ENCODE measurements around the gene HSPA1B.
A peak's percentile ranks its signal among the peaks of the same experiment; 100 is the strongest.
"Not testable (repeated sequence)": the region's sequence is repeated elsewhere in the genome, so short reads cannot be mapped to it uniquely, and the experiment has no call there.

The HSPA1B gene

DNA sequence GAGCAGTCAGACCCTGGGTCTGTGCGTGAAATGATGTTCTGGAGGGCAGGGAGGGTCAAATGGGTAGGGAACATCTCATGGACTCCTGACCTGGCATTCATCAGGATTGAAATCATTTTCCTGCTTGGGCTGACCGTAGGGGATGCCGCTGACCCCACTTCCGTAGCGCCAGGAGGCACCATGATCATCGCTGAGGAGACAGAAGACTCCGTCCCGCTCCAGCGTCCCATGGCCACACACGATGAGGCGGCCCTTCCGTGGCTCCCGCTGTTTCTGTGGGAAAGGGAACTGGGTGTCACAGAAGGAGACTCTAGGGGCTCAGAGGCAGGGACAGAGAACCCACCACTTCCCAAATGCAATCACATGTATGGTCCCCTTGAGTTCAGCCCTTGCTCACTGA, 32.8 kb downstream of the HSPA1B start:
- no peak for DNase-seq (ENCODE audit: low read depth)

DNA sequence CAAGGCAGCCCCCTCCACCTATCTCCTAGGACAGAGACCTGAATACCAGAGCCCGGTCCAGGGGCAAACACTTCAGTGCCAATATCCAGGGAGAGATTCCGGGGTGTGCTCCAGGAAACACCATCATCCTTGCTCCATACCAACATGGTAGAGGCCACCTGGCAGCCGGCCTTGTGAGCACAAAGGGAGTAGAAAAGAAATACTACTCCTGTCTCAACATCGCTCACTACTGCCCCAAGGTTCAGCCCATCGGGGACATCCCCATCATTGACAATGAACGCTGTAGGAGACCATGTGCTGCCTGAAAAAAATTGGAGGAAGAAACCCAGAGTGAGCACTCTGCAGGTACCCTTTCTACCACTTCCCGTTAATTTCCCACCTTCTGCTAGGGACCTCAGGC, 33.6 kb downstream of the HSPA1B start:
- DNase-seq (ENCODE audit: low read depth), result no peak

DNA sequence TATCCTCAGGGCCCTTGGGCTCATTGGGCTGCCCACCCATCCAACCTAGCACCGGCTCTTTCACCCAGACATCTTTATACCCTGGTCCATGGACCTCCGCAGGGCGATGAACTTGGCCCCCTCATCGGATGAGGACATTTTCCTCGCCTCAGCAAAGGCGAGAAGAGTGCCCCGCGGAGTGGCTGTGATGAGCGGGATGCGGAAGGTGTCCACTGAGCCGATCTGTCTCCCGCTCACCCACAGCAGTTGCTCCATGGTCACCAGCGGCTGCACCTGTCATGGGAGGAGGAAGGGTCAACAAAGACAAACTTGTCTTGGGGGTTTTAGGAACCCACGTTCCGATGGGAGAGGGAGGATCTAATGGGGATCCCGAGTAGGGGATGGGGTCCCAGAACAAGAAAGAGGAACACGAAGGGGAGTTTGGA, 34.4 kb downstream of the HSPA1B start:
- DNase-seq (ENCODE audit: low read depth), result no peak

DNA sequence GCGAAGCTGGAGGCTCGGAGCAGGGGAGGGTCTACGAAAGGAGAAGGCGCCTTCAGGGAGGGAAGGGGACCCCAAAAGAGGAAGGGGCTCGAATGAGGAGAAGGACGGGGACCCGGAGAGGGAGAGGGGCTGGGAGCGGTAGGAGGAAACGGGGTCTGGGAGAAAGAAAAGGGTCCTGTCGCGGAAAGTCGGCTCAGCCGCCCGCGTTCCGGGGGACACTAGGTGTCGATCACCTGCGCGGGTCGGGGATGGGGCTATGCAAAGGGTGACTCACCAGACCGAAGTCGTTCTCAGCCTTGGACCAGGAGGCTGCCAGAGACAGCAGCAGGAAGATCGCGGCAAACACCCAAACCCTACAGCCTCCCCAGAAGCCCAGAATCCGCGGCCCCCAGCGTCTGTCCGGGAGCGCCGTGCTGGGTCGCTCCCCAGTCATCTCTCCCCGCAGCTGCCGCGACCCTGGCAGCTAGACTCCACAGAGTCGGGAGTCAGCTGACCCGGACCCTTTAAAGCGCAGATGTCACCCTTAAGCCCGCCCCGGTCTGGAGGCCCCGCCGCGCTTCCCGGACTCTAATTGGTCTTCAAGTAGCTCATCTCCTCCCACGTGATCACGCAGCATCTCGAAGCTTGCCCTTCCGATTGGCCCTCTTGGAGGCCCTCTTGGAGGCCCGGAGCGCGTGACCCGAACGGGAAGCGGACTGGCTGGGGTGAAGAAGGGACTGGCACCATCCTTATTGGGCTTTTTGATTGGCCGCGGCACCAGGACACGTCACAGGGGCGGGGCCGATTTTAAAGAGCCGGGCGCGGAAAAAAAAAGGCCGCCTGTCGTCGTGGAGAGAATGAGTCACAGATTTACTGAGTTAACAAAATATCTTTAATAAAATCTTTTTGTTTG, 35.1 kb downstream of the HSPA1B start, which contains the start of gene NEU1:
Gene NEU1, minus strand, starts transcription at position 478 of the 892 bp plus-strand sequence. Its CDS starts 45 bp downstream, at position 433.
- peak; percentile 99 for DNase-seq (ENCODE audit: low read depth)

DNA sequence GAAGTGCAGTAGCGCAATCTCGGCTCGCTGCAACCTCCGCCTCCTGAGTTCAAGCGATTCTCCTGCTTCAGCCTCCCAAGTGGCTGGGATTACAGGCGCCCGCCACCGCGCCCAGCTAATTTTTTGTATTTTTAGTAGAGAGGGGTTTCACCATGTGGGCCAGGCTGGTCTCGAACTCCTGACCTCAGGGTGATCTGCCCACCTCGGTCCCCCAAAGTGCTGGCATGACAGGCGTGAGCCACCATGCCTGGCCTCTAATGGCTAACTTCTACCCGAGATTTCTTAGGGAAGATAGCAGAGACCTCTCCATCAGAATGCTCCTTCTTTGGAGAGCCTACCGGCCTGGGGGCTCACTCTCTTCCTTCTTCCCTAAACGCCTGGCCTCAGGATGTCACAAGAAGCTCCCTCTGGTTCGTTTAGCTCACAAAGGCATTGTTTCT, 36.6 kb downstream of the HSPA1B start:
- DNase-seq (ENCODE audit: low read depth), result not testable (repeated sequence)

DNA sequence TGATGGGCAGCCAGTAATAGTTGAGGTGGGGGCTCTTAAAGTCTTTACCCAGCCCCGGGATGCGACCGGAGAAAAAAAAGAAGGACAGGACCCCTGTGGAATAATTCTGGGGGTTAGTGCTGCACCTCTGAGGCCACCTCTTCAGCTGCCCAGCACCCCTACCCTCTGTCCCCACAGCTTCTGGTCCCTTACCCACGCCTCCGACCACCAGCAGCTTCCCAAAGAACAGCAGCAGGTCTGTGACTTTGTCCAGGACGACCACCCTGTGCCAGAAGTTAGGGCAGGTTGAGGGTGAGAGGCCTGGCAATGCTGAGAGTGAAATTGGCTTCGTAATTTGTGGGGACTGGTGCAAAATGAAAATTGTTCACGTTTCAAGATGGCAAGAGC, 37.3 kb downstream of the HSPA1B start:
- no peak for DNase-seq (ENCODE audit: low read depth)

DNA sequence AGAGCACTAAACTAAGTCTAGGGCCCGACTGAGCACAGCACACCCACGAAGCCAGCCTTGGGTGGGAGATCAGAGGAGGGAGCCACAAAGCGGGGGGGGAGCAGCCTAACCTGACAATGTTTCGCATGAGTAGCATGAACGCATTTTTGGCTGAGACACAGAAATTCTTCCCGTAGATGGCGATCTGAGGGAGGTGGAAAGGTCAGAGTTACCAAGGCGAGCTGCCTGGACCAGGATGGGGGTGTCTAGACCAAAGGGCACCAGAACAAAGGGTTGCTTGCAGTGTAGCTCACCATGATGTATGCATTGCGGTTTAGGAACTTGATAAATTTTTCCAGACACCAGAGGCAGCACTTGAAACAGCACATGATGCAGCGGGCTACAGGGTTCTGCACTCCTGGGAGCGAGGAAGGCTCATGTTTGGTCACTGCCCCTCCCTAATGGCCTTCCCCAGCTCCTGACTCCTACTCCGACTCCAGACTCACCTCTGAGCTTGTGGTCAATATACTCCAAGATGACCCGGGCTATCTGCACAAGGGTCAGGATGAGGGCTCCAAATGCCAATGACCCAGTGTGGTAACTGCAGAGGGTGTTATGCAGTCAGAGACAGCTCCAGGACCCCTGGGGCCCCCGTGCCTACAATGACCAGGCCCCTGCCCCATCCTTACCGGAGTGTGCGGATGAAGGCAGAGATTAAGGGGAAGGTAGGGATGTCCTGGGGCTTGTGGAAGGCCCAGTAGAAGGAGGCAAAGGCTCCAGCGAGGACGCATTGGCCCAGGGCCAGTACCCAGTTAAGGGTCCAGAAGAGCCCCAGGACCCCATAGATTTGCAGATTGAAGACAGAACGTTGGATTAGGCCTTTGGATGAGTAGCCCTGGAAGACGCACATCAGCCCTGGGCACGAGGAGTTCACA, 37.9 kb downstream of the HSPA1B start:
- no peak for DNase-seq (ENCODE audit: low read depth)

DNA sequence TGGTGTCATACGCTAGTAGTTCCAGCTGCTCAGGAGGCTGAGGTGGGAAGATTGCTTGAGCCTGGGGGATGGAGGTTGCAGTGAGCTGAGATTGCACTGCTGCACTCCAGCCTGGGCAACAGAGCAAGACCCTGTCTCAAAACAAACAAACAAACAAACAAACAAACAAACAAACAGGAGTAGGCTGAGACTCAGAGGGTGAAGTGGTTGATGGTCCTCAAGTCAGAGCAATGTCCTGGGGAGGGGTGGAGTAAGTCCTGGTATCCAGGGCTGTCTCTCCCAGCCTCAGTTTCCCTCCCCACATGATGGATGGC, 41.1 kb downstream of the HSPA1B start:
- not testable (repeated sequence) for DNase-seq (ENCODE audit: low read depth)

DNA sequence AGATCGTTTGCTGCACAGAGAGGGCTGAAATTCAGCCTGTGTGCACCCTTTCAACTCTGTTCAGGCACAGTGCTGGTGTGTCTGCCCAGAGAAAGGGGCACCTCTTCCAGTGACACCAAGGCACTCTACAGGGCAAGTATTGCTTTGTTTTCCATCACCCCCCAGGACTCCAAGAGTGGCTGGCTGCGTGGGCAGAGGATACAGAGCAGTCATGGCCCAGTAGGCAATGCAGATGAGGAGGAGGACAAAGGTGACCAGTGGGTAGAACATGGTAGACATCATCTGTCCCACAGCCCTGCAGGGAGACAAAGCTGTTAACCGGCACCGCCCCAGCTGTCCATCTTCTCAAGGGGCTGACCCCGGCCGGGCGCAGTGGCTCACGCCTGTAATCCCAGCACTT, 41.8 kb downstream of the HSPA1B start:
- DNase-seq (ENCODE audit: low read depth), result no peak

DNA sequence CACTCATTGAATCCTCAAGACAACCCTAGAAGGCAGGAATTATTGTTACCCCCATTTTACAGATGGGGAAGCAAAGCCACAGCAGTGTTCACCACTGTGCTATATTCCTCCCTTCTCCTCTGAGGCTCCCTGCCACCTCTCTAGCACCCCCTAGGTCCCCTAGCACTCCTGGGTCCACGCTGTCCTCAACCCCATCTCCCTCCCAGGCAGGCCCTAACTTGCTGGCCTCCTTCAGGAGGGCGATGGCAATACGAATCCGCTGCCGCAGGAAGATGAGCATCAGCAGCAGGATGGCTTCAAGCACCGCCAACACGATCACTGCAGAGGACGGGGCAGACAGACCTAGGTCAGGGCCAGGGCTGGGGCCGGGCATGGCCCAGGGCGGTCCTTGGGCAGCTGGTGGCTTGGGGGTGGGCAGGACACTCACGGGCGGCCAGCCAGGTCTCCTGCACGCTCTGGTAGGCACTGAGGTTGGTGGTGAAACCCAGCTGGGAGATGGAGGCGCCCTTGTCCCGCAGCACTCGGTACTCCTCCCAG, 42.9 kb downstream of the HSPA1B start:
- DNase-seq (ENCODE audit: low read depth), result no peak

DNA sequence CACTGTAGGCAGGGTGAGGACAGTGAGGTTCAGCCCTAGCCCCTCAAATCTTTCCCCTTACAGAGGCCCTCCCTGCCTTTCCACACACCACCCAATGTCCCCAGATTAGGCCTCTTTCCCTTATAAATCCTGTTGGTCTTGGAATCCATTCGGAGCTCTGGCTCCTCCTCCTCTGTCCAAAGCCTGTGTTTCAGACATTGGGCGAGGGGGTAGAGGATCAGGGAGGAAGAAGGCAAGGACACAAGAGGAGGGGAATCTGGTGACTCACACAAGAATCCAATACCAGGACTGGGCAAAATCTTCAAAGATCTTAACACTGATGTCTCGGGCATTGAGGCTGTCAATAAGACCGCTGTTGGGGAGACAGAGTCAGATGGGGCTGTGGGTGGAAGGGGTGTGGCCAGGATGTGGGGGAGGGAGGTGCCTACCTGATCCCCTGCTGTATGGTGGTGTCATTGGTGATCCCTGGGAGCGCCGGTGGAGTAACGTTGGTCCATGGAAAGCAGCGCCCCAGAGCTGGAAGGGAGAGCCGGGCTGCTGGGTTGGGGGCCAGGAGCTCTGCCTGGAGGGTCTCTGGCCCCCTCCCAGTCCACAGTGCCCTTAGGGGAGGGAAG, 43.6 kb downstream of the HSPA1B start:
- no peak for DNase-seq (ENCODE audit: low read depth)

DNA sequence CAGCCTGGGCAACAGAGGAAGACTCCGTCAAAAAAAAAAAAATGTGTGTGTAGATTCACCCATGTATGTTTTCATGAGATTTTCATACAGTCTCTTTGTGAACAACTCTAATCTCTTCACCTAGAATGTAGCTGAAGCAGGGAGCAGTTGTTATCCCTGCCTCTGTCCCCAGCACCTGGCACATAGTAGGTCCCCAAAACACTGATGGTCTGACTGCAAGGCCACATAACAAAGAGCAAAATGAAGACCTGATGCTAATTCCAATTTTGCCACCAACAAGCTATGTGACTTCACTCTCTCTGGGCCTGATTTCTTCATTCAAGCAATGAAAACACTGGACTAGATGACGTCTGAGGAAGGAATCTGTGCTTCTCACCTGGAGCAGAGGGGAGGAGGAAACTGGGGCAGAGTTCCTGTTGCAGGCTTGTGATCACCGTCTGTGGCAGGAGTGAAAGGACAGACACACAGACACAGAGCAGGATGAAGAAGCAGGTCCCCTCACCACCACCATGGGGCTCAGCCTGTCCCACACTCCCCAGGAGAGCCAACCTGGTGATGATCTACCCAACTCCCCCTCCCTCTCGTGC, 46.6 kb downstream of the HSPA1B start:
- no peak for DNase-seq (ENCODE audit: low read depth)

DNA sequence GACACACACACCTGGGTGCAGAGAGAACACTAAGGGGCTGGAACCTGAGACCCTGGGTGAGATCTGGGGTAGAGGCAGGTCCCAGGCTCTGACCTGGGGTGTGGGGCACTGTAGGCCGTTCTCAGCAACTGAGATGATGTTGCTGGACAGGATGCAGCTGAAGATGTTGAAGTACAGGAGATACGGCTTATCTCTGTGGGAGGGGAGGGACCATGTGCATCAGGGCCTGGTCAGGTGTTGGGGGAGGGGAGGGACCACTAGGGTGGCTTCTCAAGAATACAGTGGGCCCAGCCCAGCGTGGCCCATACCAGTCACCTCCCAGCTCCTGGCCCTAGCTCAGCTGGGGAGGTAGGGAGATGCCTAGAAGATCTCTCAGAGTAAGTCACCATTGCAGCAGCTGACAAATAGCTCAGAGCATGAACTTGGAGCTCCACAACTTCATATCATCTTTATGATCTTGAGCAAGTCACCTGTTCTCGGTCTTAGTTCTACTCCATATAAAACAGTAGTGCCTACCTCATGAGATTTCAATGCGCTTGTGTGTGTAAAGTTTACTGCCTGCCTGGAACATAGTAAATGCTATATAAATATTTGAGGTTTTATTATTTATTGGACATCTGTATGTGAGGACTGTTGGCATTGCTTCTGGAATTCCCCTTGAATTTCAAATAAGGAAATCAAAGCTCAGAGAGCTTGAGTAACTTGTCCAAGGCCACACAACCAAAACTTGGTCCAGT, 47.5 kb downstream of the HSPA1B start:
- no peak for DNase-seq (ENCODE audit: low read depth)

DNA sequence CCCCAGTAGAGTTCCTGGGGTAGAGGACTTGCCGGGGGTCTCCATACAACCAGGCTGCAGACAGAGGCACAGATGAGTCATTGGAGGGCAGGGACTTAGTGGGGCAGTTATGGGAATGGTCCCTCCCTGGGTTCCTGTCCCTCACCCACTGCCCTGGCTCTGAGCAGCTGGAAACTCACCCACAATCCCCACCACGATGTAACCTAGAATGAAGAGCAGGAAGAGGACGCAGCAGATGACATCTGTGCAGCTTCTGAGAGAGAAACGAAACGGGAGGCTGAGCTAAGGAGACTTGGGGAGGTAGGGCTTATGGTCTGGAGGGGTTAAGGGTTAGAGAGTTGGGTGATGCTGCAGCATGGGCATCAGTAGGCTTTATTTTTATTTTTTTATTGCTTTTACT, 48.3 kb downstream of the HSPA1B start:
- no peak for DNase-seq (ENCODE audit: low read depth)

DNA sequence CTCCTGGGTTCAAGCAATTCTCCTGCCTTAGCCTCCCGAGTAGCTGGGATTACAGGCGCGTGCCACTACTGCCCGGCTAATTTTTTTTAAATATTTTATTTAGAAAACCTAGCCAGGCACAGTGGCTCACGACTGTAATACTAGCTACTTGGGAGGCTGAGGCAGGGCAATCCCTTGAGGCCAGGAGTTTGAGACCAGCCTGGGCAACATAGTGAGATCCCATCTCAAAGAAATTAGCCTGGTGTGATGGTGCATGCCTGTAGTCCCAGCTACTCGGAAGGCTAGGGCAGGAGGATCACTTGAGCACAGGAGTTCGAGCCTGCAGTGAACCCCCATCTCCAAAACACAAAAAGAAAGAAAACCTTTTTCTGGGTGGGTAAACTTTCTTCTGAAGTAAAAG, 48.8 kb downstream of the HSPA1B start:
- DNase-seq (ENCODE audit: low read depth), result no peak

DNA sequence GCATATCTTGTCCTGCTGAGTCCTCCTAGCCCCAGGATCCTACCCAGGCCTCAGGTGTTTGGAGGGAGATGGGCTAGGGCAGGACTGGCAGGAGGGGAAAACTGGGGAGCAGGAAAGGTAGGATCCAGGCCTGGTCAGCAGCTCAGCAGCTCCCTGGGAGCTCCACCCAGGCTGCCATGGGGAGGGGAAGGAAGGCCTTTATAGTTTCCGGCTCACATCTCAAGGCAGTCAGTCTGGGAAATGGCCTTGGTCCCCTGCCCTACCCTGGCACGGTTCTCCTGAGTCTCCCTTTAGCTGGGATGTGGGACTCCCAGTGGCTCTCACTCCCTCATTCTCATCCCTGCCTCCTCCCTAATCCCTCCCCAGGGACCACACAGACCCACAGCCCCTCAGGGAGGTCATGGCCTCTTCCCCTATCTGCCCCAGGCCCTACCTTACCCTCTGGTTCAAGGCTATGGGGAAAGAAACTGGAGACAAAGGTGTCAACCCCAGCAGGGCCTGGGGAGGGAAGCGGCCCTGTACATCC, 49.6 kb downstream of the HSPA1B start:
- DNase-seq (ENCODE audit: low read depth), result no peak

DNA sequence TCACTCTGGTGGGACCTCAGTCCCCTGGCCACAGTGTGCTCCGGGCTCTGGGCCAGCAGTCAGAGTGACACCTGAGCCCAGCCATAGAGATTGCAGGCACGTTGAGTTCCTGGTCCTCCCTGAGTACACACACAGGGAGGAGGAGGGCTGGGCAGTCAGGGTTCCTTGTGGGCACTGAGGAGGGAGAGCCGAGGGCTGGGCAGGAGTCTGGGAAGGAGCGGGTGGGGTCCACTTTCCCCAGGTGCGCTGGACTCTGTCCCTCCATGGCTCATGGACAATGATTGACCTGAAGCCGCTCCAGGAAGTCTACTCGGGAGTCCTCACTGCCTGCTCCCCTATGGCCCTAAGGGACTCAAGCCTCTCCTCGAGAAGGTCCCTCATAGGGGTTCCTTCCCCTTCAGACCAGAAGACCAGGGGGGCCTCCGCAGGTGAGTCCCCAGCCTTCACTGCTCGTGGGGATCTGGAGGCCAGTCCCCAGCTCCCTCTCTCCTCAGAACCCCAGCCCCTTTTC, 50.2 kb downstream of the HSPA1B start:
- DNase-seq (ENCODE audit: low read depth), result no peak

DNA sequence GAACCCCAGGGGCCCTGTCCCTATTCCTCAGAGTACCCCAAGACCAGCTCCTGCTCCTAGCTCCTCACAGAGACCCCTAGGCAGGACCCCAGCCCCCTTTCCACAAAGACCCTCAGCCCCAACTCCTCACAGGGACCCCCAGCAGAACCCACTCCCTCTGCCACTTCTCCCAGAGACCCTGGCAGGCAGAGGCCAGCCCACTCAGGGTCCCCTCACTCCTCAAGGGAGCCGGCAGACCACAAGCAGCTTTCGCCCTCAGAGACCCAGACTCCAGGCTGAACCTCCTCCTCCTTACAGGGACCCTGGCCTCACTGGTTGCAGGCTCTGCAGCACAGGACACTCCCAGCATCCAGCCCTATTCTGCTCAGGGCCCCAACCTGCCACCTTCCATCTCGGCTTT, 50.7 kb downstream of the HSPA1B start:
- no peak for DNase-seq (ENCODE audit: low read depth)

DNA sequence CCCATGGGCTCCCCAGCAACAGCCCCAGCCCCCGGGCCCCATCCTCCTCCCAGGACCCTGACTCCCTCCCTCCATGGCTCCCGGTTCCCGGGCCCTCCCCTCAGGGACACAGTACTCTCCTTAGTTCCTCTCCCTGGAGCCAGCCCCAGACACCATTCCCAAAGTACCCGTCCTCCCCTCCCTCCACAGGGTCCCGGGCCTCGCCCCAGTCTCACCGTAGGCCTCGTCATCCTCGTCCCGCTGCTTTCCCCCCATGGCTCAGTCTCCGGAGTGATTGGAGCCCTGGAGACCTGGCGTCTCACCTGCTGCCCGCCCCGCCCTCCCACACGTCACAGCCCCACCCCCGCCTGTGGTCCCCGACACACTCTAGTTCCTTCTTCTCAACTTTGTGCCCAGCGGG, 51.2 kb downstream of the HSPA1B start, which contains the start of gene SLC44A4:
Gene SLC44A4, minus strand, starts transcription at position 272 of the 400 bp plus-strand sequence. Its CDS starts 17 bp downstream, at position 255.
- no peak for DNase-seq (ENCODE audit: low read depth)

DNA sequence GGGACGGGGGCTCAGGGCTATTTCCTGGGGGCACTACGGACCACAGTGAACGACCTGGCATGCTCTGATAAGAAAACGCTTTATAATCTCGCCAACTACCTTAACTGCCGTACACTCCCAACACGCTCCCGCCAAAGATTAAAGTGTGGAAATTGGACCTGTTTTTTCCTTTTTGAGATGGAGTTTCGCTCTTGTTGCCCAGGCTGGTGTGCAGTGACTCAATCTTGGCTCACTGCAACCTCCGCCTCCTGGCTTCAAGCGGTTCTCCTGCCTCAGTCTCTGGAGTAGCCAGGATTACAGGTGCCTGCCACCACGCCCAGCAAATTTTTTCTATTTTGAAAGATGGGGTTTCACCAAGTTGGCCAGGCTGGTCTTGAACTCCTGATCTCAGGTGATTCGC, 51.6 kb downstream of the HSPA1B start:
- no peak for DNase-seq (ENCODE audit: low read depth)

Measured in HS-5 (cell line).